GM10266 (cell line): Measurements from ENCODE around the gene LAP3.
"Not testable (repeated sequence)": the region's sequence is repeated elsewhere in the genome, so short reads cannot be mapped to it uniquely, and the experiment has no call there.

Source experiments
- DNase-seq: peaks from one replicate; pipeline ENCODE4 v3.0.0; 2012; ENCODE audit errors: extremely low spot score
- CTCF ChIP-seq: IDR thresholded peaks from 2 replicates; pipeline ENCODE4 v1.5.1; 2012; ENCODE audit warnings: mild to moderate bottlenecking, low read depth; ENCODE audit not compliant: control insufficient read depth, insufficient read depth; ENCODE audit errors: missing control alignments

The LAP3 gene

GRCh38 chr4:17576932-17577664 is at the start of gene LAP3:
LAP3 (plus strand) TSS chr4:17577198; CDS start chr4:17577466, 268 bp downstream.
- TF ChIP-seq CTCF, result peak; percentile 1
- peak; percentile 93 for DNase-seq

GRCh38 chr4:17528551-17529165 is 48.3 kb upstream of the LAP3 start:
- DNase-seq, result no peak
- no peak for TF ChIP-seq CTCF

GRCh38 chr4:17531538-17532285 is 45.3 kb upstream of the LAP3 start:
- no peak for TF ChIP-seq CTCF
- DNase-seq, result no peak

DNA sequence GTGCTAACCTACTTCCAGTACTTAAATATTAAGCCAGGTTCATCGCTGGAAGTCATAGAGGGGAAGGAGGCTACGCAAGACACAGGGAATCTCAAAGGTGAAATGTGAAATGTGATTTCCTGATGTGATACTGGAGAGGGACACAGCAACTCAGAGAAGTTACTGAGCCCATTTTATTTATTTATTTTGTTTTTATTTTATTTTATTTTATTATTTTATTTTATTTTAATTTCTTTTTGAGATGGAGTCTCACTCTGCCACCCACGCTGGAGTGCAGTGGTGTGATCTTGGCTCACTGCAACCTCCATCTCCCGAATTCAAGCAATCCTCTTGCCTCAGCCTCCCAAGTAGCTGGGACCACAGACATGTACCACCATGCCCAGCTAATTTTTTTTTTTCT is 42.3 kb upstream of the LAP3 start:
- no peak for TF ChIP-seq CTCF

DNA sequence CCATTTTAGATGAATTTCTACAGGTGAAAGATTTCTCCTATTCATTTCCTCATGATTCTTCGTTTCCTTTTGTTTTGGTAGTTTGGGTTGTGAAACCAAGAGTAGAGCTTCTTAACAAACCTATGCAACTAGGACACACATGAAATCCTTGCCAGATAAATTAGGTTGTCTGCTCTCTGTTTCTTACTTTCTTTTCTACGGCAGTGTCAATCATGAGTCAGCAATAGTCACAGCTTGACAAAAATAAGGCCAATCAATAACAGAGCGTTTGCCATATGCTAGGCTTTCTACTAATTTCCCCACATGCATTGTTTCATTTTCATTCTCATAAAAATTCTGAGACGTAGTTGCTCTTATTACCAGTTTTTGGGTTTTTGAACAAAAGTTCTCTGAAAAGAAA is 41.8 kb upstream of the LAP3 start:
- no peak for DNase-seq
- no peak for TF ChIP-seq CTCF

More for the DNA sequence above, 42.3 kb upstream of the LAP3 start:
- no peak for DNase-seq

GRCh38 chr4:17535906-17536305 is 41.1 kb upstream of the LAP3 start:
- no peak for TF ChIP-seq CTCF
- DNase-seq, result no peak

GRCh38 chr4:17537060-17537459 is 39.9 kb upstream of the LAP3 start:
- not testable (repeated sequence) for DNase-seq
